Activated effector memory CD4-positive, alpha-beta T cell treated with anti-CD3 and anti-CD28 coated beads, Interleukin-2, amount 50 U/mL, for 16 hours (primary cell): ENCODE results near the gene ATG2B.
"Not testable (repeated sequence)": the region's sequence is repeated elsewhere in the genome, so short reads cannot be mapped to it uniquely, and the experiment has no call there.

ENCODE experiments used
- DNase-seq: peaks from one replicate; pipeline ENCODE4 v3.0.0-alpha.2; 2020

ATG2B gene

DNA sequence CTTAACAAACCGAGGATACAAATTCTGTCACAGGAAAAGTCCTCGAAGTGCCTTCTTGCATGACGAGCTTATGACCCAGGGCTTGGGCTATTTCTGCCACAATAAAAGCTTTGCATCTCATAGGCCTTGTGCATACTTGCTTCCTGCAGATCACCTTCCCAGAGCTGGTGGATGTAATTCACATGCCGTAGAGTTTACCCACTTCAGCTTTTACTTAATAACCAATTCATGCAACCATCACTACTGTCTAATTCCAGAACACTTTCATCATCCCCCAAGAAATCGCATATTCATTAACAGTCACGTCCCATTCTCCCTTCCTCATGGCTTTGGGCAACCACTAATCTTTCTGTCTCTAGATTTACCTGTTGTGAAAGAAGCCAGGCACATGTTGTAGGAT lies 116.1 kb downstream of the ATG2B start:
- no peak for DNase-seq

DNA sequence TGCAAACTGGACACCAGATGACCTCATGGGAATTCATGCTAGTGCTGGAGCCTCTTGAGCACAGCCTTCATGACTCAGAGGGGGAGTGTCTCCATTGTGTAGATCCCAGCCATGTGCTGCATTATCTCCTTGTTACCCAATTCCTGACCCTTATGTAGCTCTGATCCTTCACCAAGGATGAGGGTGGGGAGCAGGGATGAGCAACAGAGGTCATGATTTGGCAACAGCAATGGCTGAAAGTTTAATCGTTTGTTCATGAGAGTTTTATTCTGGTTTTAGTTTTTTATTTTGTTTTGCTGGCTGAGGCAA lies 116.6 kb downstream of the ATG2B start:
- no peak for DNase-seq

DNA sequence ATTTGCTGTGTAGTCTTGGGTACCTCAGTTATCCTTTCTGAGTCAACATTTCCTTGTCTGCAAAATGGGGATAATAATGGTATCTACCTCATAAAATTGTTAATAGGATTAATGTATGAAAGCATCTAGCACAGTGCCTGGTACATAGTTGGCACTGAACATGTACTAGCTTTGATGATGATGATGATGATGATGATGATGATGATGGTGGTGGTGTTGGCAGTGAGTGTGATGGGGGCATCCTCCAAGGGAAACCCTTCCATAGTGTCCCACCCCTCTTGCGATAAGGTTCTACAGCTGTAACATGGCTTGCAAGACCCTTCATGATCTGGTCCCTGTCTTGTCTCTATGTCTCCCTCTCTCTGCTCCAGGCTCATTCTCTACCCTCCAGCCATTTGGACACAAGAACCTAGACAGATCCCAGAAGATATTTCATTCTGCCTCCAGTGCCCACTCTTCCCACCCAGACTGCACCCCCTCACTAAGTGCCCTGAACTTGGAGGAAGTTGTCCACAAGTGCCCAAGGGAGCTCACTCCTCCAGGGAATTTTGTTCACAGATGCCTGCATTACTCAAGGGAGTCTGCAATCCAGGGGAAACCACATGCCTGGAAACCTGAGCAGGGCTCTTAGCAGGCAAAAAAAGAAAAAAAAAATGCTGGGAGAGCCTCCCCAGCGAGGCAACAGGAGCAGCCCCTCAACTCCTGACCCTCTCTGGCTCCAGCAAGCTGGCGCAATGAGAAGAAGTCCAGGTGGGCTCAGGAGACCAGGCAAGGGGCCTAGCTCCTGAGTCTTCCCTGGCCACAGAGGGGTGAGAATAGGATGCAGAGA lies 117.2 kb downstream of the ATG2B start:
- no peak for DNase-seq

DNA sequence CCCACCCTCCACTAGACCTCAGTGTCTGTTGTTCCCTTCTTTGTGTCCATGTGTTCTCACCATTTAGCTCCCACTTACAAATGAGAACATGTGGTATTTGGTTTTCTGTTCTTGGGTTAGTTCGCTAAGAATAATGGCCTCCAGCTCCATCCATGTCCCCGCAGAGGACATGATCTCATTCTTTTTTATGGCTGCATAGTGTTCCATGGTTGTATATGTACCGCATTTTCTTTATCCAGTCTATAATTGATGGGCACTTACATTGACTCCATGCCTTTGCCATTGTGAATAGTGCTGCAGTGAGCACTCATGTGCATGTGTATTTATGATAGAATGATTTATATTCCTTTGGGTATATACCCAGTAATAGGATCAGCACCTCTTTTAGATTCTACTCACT lies 118.1 kb downstream of the ATG2B start:
- not testable (repeated sequence) for DNase-seq

GRCh38 chr14:96243785-96244184 lies 119.4 kb downstream of the ATG2B start:
- no peak for DNase-seq

GRCh38 chr14:96242126-96242525 lies 121.0 kb downstream of the ATG2B start:
- DNase-seq: no peak

GRCh38 chr14:96240641-96241040 lies 122.5 kb downstream of the ATG2B start:
- no peak for DNase-seq

- DNase-seq: no peak
Measured at GRCh38 chr14:96239711-96240141, 123.4 kb downstream of the ATG2B start.

- DNase-seq: no peak
Measured at GRCh38 chr14:96238676-96239265, 124.4 kb downstream of the ATG2B start.

DNA sequence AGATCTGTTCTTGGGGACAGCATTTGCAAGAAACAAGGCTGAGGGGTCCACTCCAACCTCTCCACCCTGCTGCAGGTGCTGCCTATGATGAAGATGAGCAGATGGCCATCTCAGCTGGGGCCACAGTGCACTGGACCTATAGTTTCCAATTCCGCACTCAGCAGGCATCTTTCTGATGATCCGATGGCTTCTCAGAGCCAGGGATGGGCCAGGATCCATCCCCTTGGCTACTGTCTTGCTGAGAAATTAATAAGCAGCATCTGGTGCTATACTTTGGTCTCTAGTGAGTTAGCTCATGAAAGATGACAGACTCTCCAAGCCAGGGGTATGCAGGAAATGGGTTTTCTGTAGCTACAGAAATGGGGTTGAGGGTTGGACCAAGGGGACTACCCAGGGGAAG lies 125.5 kb downstream of the ATG2B start:
- no peak for DNase-seq

- DNase-seq: no peak
Measured at GRCh38 chr14:96235426-96235825, 127.7 kb downstream of the ATG2B start.

- DNase-seq: no peak
Measured at GRCh38 chr14:96233661-96234060, 129.5 kb downstream of the ATG2B start.

DNA sequence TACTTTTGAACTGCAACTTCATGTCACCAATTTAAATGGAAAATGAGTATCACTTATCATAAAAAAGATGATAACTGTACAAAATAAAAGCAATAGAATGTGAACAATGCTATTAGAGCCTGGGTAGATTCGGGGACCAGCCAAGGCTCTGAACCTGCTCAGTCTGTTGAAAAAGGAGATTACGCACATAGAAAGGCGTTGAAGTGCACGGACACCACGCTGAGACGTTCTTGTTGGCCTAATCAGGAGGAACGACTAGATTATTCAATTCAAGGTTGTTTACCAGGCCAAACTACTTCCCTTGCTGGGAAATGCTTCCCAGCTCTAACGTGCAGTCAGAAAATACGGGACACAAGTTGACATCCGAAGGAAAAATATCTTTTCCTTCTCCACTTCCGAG lies 130.6 kb downstream of the ATG2B start:
- DNase-seq: no peak

DNA sequence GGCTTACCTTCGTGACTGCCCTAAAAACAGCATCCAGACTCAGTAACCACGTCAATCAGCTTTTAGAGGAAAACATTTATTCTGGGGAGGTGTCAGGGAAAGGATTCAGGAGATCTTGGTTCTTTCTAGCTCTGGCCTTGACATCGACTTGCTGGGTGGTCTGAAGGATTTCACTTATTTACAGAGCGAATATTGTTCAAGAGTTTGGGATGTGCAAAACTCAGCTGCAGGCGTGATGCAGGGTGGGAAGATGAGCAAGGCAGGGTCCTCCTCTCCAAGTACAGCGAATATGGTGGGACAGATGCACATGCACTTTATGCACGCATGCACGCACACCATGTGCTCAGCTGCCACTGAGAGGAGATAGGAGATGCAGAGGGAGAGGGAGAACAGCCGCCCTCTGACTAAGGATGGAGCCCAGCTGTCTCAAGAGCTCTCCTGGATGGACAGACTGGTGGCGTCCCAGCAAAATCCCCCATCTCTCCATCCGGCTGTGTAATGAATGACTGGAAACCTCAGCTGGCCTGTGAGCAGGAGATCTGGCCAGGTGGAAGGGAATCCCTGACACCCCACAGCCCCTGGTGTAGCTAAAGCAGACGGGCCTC lies 131.5 kb downstream of the ATG2B start:
- DNase-seq: no peak

GRCh38 chr14:96231056-96231455 lies 132.1 kb downstream of the ATG2B start:
- no peak for DNase-seq

DNA sequence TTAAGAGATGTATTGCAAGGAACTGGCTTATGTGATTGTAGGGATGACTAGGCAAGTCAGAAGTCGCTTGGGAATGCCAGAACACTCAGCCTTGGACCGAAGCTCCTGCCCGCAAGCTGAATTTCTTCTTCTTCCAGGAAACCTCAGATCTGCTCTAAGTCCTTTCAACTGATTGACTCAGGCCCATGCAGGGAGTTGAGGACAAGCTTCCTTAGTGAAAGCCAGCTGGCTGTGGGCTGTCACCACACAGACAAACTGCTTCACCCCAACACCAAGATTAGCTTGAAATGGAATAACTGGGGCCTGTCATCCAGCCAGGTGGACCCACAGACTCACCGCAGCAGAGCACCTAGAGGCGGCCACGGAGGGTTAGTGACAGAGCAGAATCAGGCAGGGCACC lies 133.8 kb downstream of the ATG2B start:
- DNase-seq: no peak
